Activated CD4-positive, CD25-positive, alpha-beta regulatory T cell (primary cell): ENCODE measurements around the gene C12orf43.

ENCODE experiments used
- DNase-seq, 4 experiments: peaks; one replicate each; lab custom pipeline; 2025; lab: John Stamatoyannopoulos, UW

The C12orf43 gene

DNA sequence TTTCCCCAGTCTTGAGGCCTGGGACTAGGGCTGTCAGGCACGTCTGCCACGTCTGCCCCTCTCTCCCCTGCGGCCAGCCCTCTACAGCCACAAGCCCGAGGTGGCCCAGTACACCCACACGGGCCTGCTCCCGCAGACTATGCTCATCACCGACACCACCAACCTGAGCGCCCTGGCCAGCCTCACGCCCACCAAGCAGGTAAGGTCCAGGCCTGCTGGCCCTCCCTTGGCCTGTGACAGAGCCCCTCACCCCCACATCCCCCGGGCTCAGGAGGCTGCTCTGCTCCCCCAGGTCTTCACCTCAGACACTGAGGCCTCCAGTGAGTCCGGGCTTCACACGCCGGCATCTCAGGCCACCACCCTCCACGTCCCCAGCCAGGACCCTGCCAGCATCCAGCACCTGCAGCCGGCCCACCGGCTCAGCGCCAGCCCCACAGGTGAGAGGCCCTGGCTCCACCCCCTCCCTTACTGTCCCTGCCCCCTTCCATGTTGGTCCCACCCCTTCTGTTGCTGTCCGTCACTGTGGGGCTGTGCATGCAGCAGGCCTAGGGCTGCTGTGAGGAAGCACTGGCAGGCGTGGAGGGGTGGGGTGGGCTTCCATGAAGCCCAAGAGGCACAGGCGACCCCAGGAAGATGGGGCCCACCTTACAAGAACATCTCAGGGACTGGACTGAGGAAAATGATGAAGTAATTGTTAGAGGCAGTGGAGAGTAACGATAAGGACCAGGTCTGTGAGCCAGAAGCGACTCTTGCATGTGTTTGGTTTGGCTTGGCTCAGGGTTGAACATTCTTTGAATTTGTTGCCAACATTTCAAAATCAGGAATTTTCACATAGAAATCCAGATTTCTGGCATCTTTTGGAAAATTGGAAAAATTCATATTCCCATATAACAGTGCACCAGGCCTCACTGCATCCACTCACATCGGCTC is 16.8 kb downstream of the C12orf43 start:
- DNase-seq: no peak

DNA sequence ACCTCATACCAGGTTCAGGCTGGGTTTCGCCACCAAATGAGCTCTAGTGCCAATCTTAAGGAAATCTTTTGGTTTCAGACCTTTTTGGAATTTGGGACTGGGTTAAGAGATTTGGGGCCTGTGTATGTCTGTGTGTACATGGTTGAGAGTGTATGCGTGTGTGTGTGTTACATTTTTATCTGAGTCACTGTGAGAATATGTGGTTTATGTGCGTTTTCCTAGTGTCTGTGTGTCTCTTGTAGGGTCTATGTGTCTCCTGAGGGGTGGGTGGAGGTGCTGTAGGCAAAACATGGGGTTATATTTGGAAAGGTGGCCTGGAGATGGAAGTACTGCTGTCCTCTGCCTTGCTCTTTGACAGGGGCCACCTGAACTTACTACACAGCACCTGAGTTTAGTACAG is 17.9 kb downstream of the C12orf43 start:
- DNase-seq: no peak

DNA sequence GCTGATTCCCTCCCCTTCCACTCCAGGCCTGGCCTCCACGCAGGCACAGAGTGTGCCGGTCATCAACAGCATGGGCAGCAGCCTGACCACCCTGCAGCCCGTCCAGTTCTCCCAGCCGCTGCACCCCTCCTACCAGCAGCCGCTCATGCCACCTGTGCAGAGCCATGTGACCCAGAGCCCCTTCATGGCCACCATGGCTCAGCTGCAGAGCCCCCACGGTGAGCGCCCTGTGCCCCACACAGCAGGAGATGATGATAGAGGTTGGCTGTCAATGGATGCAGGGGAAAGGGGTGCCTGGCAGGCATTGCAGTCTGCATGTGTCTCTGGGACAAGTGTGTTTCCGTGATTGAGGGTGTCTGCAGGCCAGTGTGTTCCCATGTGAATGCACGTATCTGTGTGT is 18.8 kb downstream of the C12orf43 start:
- DNase-seq: no peak

DNA sequence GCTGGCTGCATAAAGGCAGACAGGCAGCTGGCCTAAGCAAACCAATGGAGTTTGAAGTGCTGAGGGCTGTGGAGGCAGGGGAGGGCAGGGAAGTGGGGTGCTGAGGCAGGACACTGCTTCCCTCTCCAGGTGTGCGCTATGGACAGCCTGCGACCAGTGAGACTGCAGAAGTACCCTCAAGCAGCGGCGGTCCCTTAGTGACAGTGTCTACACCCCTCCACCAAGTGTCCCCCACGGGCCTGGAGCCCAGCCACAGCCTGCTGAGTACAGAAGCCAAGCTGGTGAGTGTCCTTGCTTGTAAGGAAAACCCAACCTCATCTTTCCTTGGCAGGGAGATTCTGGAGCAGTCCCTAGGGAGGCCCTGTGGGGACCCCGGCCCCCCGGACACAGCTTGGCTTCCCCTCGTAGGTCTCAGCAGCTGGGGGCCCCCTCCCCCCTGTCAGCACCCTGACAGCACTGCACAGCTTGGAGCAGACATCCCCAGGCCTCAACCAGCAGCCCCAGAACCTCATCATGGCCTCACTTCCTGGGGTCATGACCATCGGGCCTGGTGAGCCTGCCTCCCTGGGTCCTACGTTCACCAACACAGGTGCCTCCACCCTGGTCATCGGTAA is 20.0 kb downstream of the C12orf43 start:
- no peak for DNase-seq

DNA sequence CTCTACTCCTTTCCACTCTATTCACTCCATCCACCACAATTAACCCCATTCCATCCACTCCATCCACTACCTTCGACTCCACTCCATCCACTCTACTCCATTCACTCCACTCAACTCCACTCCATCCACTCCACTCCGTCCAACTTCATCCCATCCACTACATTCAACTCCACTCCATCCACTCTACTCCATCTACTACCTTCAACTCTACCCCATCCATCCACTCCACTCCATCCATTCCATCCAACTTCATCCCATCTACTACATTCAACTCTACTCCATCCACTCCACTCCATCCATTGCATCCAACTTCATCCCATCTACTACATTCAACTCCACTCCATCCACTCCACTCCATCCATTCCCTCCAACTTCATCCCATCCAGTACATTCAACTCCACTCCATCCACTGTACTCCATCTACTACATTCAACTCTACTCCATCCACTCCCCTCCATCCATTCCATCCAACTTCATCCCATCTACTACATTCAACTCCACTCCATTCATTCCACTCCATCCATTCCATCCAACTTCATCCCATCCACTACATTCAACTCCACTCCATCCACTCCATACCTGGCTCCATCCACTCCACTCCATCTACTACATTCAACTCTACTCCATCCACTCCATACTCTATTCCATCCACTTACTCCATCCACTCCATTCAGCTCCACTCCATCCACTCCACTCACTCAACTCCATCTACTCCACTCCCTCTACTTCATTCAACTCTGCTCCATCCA is 21.5 kb downstream of the C12orf43 start:
- no peak for DNase-seq

DNA sequence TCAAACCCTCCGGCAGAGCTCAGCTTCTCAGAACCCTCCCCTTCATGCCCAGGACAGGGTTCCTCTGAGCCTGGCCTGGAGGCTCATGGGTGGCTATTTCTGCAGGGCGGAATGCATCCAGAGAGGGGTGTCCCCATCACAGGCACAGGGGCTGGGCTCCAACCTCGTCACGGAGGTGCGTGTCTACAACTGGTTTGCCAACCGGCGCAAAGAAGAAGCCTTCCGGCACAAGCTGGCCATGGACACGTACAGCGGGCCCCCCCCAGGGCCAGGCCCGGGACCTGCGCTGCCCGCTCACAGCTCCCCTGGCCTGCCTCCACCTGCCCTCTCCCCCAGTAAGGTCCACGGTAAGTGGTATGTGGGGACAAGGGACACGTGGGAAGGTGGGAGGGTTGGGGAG is 22.2 kb downstream of the C12orf43 start:
- DNase-seq: no peak

DNA sequence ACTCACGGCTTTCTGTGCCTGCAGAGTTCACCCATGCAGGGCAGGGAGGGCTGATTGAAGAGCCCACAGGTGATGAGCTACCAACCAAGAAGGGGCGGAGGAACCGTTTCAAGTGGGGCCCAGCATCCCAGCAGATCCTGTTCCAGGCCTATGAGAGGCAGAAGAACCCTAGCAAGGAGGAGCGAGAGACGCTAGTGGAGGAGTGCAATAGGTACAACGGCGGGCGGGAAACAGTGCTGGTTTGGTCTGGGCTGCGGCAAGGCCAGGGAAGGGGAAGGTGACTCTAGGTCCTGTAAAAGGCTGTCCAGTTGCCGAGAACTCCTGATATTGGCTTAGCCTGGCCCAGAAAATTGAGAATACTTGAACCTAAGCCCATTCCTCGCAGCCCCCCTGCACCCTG is 22.8 kb downstream of the C12orf43 start:
- no peak for DNase-seq

DNA sequence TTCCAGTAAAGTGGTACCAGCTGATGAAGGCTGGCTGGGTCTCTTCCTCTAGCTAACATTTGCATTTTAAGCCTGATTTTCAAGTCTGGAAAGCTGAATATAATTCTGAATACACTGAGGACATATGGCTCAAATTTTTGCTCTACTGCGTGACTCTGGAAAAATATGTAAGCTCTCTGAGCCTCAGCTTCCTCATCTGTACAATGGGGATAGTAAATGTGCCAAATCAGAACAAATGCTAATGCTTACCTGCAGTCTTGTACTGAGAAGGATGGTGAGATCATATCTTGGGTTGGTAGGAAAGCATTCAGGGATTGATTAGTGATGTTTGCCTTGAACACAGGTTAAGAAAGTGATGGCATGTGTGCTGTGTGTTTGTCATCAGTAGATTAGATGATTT is 23.3 kb downstream of the C12orf43 start:
- no peak for DNase-seq

DNA sequence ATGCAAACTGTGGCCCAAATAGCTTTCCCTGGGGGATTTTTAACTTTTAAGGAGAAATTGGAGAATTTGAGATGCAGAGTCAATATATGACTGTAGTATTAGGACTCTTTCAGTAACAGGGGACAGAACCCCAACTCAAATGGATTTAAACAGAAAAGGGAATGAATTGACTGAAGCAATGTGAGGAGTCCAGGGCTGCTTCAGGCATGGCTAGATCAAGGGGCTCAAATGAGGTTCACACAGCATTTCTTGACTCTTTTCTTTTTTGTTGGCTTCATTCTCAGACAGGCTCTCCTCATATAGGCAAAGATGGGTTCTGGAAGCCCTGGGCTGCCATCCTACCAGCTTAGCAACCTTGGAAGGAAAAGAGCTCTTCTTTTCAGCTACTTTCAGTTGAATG is 24.3 kb downstream of the C12orf43 start:
- no peak for DNase-seq

- DNase-seq: no peak
Observed at GRCh38 chr12:120990487-120991055, 25.7 kb downstream of the C12orf43 start.

DNA sequence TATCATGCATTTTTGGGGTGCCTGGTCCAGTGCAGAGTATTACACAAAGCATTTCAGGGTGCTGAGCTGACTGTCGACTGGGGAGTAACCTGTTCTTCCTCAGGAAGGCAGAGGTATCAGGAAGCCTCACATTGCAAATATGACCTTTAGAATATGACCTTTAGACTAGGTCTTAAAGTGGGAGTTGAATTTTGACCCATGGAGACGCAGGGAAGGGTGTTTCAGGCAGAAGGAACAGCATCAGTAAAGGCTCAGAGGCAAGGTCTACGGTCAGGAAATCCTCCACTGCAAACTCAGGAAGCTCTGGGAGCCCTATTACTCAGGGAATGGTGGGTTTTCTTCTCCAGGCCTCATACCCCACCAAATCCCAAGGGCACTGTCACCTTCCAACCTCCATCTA is 26.6 kb downstream of the C12orf43 start:
- no peak for DNase-seq

DNA sequence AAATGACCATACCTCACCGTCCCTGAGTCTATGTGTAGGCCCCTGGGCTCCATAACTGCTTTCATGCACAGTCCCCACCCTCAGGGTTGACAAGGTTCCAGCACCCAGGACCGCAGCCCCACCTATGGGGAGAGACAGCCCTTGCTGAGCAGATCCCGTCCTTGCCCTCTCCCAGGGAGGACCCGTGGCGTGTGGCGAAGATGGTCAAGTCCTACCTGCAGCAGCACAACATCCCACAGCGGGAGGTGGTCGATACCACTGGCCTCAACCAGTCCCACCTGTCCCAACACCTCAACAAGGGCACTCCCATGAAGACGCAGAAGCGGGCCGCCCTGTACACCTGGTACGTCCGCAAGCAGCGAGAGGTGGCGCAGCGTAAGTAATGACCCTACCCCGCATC is 27.6 kb downstream of the C12orf43 start:
- DNase-seq: no peak

GRCh38 chr12:120988234-120988633 is 28.1 kb downstream of the C12orf43 start:
- no peak for DNase-seq

- no peak for DNase-seq
Observed at GRCh38 chr12:120984351-120984898, 31.9 kb downstream of the C12orf43 start.

DNA sequence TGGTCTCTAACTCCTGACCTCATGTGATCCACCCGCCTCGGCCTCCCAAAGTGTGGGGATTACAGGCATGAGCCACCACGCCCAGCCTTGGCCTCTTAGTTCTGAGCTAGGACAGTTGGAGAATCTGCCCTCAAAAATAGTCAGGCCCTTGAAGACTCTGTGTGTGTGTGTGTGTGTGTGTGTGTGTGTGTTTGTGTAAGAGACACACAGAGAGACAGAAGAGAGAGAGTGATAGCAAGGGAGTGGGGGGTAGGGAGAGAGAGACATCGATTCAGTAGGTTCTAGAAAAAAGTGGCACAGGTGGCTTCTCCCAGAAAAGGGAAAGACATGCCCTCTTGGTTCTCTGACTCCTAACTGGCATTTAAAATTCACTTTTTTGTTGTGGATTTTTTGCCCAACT is 32.5 kb downstream of the C12orf43 start:
- no peak for DNase-seq

GRCh38 chr12:120982659-120983058 is 33.6 kb downstream of the C12orf43 start:
- DNase-seq: no peak

DNA sequence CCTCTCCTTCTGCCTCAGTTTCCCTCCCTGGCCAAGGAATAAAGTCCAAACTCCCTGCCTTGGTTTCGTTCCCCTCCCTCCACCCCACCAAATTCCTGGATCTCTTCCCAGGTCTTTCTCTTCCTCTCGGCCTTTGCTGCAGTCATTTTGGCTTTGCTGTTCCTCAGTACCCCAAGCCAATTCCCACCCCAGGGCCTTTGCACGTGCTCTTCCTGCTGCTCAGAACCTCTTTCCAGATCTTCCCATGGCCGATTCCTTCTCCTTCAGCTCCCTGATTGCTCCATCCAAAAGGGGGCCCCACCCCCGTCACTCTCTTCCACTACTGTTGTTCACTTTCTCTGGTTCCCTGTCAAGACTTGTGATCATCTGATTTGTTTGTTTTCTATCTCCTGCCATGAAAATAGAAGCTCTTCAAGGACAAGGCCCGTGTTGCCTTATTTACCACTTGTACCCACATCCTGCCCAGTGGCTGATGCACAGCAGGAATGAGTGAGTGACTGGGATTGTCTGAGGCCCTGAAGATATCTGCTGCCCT is 34.8 kb downstream of the C12orf43 start:
- DNase-seq: no peak

- no peak for DNase-seq
Observed at GRCh38 chr12:120980800-120981368, 35.4 kb downstream of the C12orf43 start.

DNA sequence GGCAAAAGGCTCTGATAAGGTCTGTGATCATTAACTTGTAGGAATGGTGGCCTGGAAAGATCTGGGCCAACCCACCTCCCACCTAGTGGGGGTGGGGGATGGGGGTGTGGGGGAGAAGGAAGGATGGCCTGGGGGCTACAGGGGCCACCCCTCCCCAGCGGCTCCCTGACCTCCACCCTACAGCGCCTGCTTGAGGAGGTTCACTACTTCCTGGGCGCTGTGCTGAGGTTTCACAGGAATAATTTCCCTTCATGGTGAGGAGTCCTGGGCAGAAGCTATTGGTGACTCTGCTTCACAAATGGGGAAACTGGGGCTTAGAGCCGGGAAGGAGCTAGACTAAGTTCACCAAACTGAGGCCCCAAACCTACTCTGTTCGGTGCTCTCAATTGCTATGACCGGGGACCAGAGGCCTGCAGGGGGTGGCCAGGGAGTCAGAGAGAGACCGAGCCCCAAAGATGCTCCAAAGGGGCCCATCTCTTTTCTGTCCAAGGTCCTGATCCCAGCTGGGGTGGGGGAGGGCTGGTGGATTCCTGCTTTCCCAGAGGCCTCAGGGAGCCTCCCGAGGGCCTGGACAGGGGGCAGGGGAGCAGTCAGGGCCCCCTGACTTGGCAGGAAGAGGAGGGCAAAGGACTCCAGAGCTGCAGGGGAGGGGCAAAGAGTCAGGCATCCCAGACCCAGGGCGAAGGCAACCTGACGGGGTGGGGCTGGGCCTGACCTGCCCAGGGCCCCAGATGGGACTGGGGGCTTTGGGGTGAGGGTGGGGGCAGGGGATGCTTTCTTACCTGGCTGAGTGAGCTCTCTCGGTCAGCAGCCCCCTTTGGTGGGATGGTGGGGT is 36.2 kb downstream of the C12orf43 start:
- no peak for DNase-seq

- no peak for DNase-seq
Observed at GRCh38 chr12:120979220-120979861, 36.9 kb downstream of the C12orf43 start.
